ENCODE results near the gene MEIOSIN.
"Not testable (repeated sequence)": the region's sequence is repeated elsewhere in the genome, so short reads cannot be mapped to it uniquely, and the experiment has no call there.

MEIOSIN gene

GRCh38 chr19:45733160-45733810, at the start of gene MEIOSIN:
TSS of gene MEIOSIN (plus strand) at chr19:45733439. CDS start at chr19:45735377, 1,938 bp downstream.
- DNase-seq (ENCODE audit: low read depth in 2 of 2): no peak

GRCh38 chr19:45685045-45685444, 48.2 kb upstream of the MEIOSIN start:
- not testable (repeated sequence) for DNase-seq (ENCODE audit: low read depth in 2 of 2)

GRCh38 chr19:45687599-45687998, 45.6 kb upstream of the MEIOSIN start:
- DNase-seq (ENCODE audit: low read depth in 2 of 2): no peak

GRCh38 chr19:45691516-45692186, 41.6 kb upstream of the MEIOSIN start, which contains the start of gene SNRPD2:
TSS of gene SNRPD2 (minus strand) at chr19:45691953. CDS start at chr19:45691888, 65 bp downstream.
- peak; percentile 89 to 91 for DNase-seq (ENCODE audit: low read depth in 2 of 2)

- peak; percentile 94 to 99 for DNase-seq (ENCODE audit: low read depth in 2 of 2)
These were observed 40.8 kb upstream of the MEIOSIN start, which contains the start of gene QPCTL for GRCh38 chr19:45692187-45693105. TSS of gene QPCTL (plus strand) at chr19:45692666. CDS start at chr19:45692704, 38 bp downstream.

GRCh38 chr19:45693106-45693788, 40.0 kb upstream of the MEIOSIN start:
- DNase-seq (ENCODE audit: low read depth in 2 of 2): peak; percentile 66 to 75

GRCh38 chr19:45701676-45702075, 31.6 kb upstream of the MEIOSIN start:
- no peak for DNase-seq (ENCODE audit: low read depth in 2 of 2)

- DNase-seq (ENCODE audit: low read depth in 2 of 2): no peak
These were observed 28.1 kb upstream of the MEIOSIN start for GRCh38 chr19:45705115-45705514.

GRCh38 chr19:45705710-45706415, 27.4 kb upstream of the MEIOSIN start:
- DNase-seq (ENCODE audit: low read depth in 2 of 2): no peak

- no peak for DNase-seq (ENCODE audit: low read depth in 2 of 2)
These were observed 22.7 kb upstream of the MEIOSIN start for GRCh38 chr19:45710356-45711130.

GRCh38 chr19:45711851-45712698, 21.2 kb upstream of the MEIOSIN start:
- DNase-seq (ENCODE audit: low read depth in 2 of 2): no peak

- DNase-seq (ENCODE audit: low read depth in 2 of 2): no peak
These were observed 20.6 kb upstream of the MEIOSIN start for GRCh38 chr19:45712699-45713067.

- no peak for DNase-seq (ENCODE audit: low read depth in 2 of 2)
These were observed 20.1 kb upstream of the MEIOSIN start for GRCh38 chr19:45713141-45713540.

- DNase-seq (ENCODE audit: low read depth in 2 of 2): no peak
These were observed 18.1 kb upstream of the MEIOSIN start for GRCh38 chr19:45715139-45715538.

- no peak for DNase-seq (ENCODE audit: low read depth in 2 of 2)
These were observed 16.7 kb upstream of the MEIOSIN start for GRCh38 chr19:45716359-45717130.

GRCh38 chr19:45717131-45717982, 15.9 kb upstream of the MEIOSIN start:
- DNase-seq (ENCODE audit: low read depth in 2 of 2): peak; percentile 96 to 97

- no peak for DNase-seq (ENCODE audit: low read depth in 2 of 2)
These were observed 15.1 kb upstream of the MEIOSIN start for GRCh38 chr19:45717983-45718650.

All from stimulated activated CD4-positive, alpha-beta T cell treated with anti-CD3 and anti-CD28 coated beads, Interleukin-15, amount 100 ng/mL, for 48 hours (primary cell).